PC-3 (cell line): ENCODE data around the gene LINC01488. TPM values are rescaled to one million over a fixed set of nuclear protein-coding genes. Genes with fewer than 3 reads are reported as not detected.

ENCODE experiments used
- ATAC-seq: fragments of 200-7000 bp; cut with Tn5 transposase; 2 replicates; pipeline ENCODE4 v1.9.1; 2020; ENCODE audit warnings: mild to moderate bottlenecking, moderate library complexity
- BruUV-seq: library from RNA; stranded (reverse); fragments of 400-500 nt; replicated peaks from 2 replicates; lab custom pipeline; 2021; lab: Mats Ljungman, UMichigan
- CTCF ChIA-PET: fragments of 300-600 bp; sonication (Branson Sonifier 250); formaldehyde crosslinking; loops from one replicate; lab custom pipeline; 2022; ENCODE audit warnings: antibody characterized with exemption; lab: Charles Lee
- POLR2A ChIA-PET: fragments of 300-600 bp; sonication (Branson Sonifier 250); formaldehyde crosslinking; loops from one replicate; lab custom pipeline; 2022; ENCODE audit warnings: antibody characterized with exemption; ENCODE audit not compliant: unreplicated experiment; lab: Charles Lee
- DNase-seq: peaks from one replicate; pipeline ENCODE4 v3.0.0-alpha.2; 2015
- H2AFZ ChIP-seq: fragments of 300-600 bp; sonication (generic); 2 replicates; pipeline ENCODE4 v1.6.0; 2016; ENCODE audit warnings: antibody characterized with exemption, low read length
- H3F3A ChIP-seq: fragments of 300-600 bp; sonication (generic); one replicate; pipeline ENCODE4 v1.6.0; 2017; ENCODE audit warnings: antibody characterized with exemption, low read length, control low read depth, mild to moderate bottlenecking; ENCODE audit not compliant: unreplicated experiment
- H3K27ac ChIP-seq: fragments of 300-600 bp; sonication (generic); 2 replicates; pipeline ENCODE4 v1.5.1; 2016; ENCODE audit warnings: mild to moderate bottlenecking, low read length
- H3K27me3 ChIP-seq: fragments of 300-600 bp; sonication (generic); 2 replicates; pipeline ENCODE4 v1.6.1; 2016; ENCODE audit warnings: low read length, mixed read lengths
- H3K36me3 ChIP-seq: fragments of 300-600 bp; sonication (generic); 2 replicates; pipeline ENCODE4 v1.6.1; 2016; ENCODE audit warnings: low read depth, mixed run types, low read length, mixed read lengths
- H3K4me1 ChIP-seq: fragments of 300-600 bp; sonication (generic); 2 replicates; pipeline ENCODE4 v1.5.1; 2016; ENCODE audit warnings: low read length; ENCODE audit not compliant: insufficient read depth
- H3K4me2 ChIP-seq: fragments of 300-600 bp; sonication (generic); 2 replicates; pipeline ENCODE4 v1.6.0; 2016; ENCODE audit warnings: low read length
- H3K4me3 ChIP-seq: fragments of 300-600 bp; sonication (generic); 2 replicates; pipeline ENCODE4 v1.5.1; 2016; ENCODE audit warnings: mild to moderate bottlenecking, low read length, mixed read lengths
- H3K79me2 ChIP-seq: fragments of 300-600 bp; sonication (generic); 2 replicates; pipeline ENCODE4 v1.6.1; 2017; ENCODE audit warnings: low read length, mixed read lengths
- H3K9ac ChIP-seq: fragments of 300-600 bp; sonication (generic); 2 replicates; pipeline ENCODE4 v1.6.0; 2016; ENCODE audit warnings: mild to moderate bottlenecking, low read length
- H3K9me2 ChIP-seq: fragments of 300-600 bp; sonication (generic); replicated peaks from 2 replicates; pipeline ENCODE4 v1.6.1; 2016; ENCODE audit warnings: mixed run types, low read length, mixed read lengths
- H3K9me3 ChIP-seq: fragments of 300-600 bp; sonication (generic); 2 replicates; pipeline ENCODE4 v1.6.1; 2016; ENCODE audit warnings: low read length, mixed read lengths
- H4K20me1 ChIP-seq: fragments of 300-600 bp; sonication (generic); 2 replicates; pipeline ENCODE4 v1.6.1; 2016; ENCODE audit warnings: low read length, mixed read lengths
- CTCF ChIP-seq: fragments of 300-600 bp; sonication (generic); conservative IDR thresholded peaks from 2 replicates; pipeline ENCODE4 v1.5.1; 2017; ENCODE audit warnings: antibody characterized with exemption, low read depth, mild to moderate bottlenecking, low read length
- EZH2 ChIP-seq: fragments of 300-600 bp; sonication (generic); IDR thresholded peaks from one replicate; pipeline ENCODE4 v1.6.1; 2017; ENCODE audit warnings: antibody characterized with exemption, mild to moderate bottlenecking, low read length; ENCODE audit not compliant: unreplicated experiment
- EZH2phosphoT487 ChIP-seq: fragments of 300-600 bp; sonication (generic); IDR thresholded peaks from 2 replicates; pipeline ENCODE4 v1.6.1; 2018; ENCODE audit warnings: mild to moderate bottlenecking, antibody characterized with exemption, low read length, borderline replicate concordance
- intact Hi-C: fragments of 100-400 bp; cut with micrococcal nuclease; formaldehyde crosslinking; loops from 2 replicates; pipeline ENCODE4 v1.9.0; 2023
- total RNA-seq: library from RNA; depleted of rRNA; stranded (reverse); fragments of >200 nt; gene quantifications from 2 replicates; pipeline ENCODE4 v1.2.3, GENCODE V29; 2014

Gene LINC01488
- total RNA-seq, 1 experiment from 2014 or later = not detected

GRCh38 chr11:69530278-69531070 lies 49.0 kb downstream of the LINC01488 start:
- intact Hi-C loops = no loop called here

GRCh38 chr11:69531071-69531716 lies 49.7 kb downstream of the LINC01488 start:
- ATAC-seq (no peak), DNase-seq (no peak)
- H3K27ac ChIP-seq = no peak overlapping the region
- H3K9me3 ChIP-seq = no peaks in the 10 kb centered on the region
- no peak overlapping the region for H3K9ac ChIP-seq
- no peaks in the 10 kb centered on the region for H3K9me2 ChIP-seq
- no peaks in the 10 kb centered on the region for H3K4me1 ChIP-seq
- ChIA-PET CTCF (no interaction called here), POLR2A (no interaction called here)
- no peak overlapping the region for H2AFZ ChIP-seq
- no peaks in the 10 kb centered on the region for H3K79me2 ChIP-seq
- TF ChIP-seq EZH2 = no peak
- no peak for TF ChIP-seq EZH2phosphoT487
- TF ChIP-seq CTCF = no peak
- no peak overlapping the region for H3K4me2 ChIP-seq
- no peaks in the 10 kb centered on the region for H3K36me3 ChIP-seq
- H3F3A ChIP-seq = no peaks in the 10 kb centered on the region
- intact Hi-C loops = no loop called here
- no peak overlapping the region for H3K4me3 ChIP-seq
- H3K27me3 ChIP-seq = no peaks in the 10 kb centered on the region
- no TSS peak for BruUV-seq
- no peaks in the 10 kb centered on the region for H4K20me1 ChIP-seq

More at GRCh38 chr11:69530278-69531070, 49.0 kb downstream of the LINC01488 start:
- Histone ChIP-seq H3K9ac (no peak overlapping the region), H3K79me2 (no peaks in the 10 kb centered on the region), H3K4me3 (no peak overlapping the region), H3K36me3 (no peaks in the 10 kb centered on the region), H3K27ac (no peak overlapping the region), H3K9me2 (no peaks in the 10 kb centered on the region), H3K4me2 (no peak overlapping the region), H3K9me3 (no peaks in the 10 kb centered on the region), H4K20me1 (no peaks in the 10 kb centered on the region), H2AFZ (no peak overlapping the region), H3K4me1 (no peaks in the 10 kb centered on the region), H3F3A (no peaks in the 10 kb centered on the region), H3K27me3 (no peaks in the 10 kb centered on the region)
- DNase-seq (no peak), ATAC-seq (no peak)
- ChIA-PET POLR2A (no interaction called here), CTCF (no interaction called here)
- BruUV-seq = no TSS peak
- TF ChIP-seq CTCF = no peak
- TF ChIP-seq EZH2phosphoT487 = no peak
- no peak for TF ChIP-seq EZH2

- Histone ChIP-seq H4K20me1 (no peaks in the 10 kb centered on the region), H3K79me2 (no peaks in the 10 kb centered on the region), H3K27me3 (no peaks in the 10 kb centered on the region), H3K9me3 (no peaks in the 10 kb centered on the region), H3F3A (no peaks in the 10 kb centered on the region), H3K27ac (no peak overlapping the region), H3K36me3 (no peaks in the 10 kb centered on the region), H3K4me3 (no peak overlapping the region), H3K4me2 (no peak overlapping the region), H2AFZ (no peak overlapping the region), H3K4me1 (no peaks in the 10 kb centered on the region), H3K9me2 (no peaks in the 10 kb centered on the region), H3K9ac (no peak overlapping the region)
- POLR2A ChIA-PET = no interaction called here
- CTCF ChIA-PET = no interaction called here
- DNase-seq (no peak), ATAC-seq (no peak)
- no TSS peak for BruUV-seq
- TF ChIP-seq EZH2 = no peak
- no peak for TF ChIP-seq EZH2phosphoT487
- no peak for TF ChIP-seq CTCF
- intact Hi-C loops = no loop called here
Measured at GRCh38 chr11:69531717-69532088, 50.2 kb downstream of the LINC01488 start.
